GM12878 (cell line): ENCODE data around the gene INHA. TPM values are rescaled to one million over a fixed set of nuclear protein-coding genes. Genes with fewer than 3 reads are reported as not detected.

ENCODE experiments used
- ATAC-seq: fragments of 200-7000 bp; cut with Tn5 transposase; 3 replicates; pipeline ENCODE4 v1.9.1; 2020; ENCODE audit warnings: mild to moderate bottlenecking, moderate library complexity
- Bru-seq: library from RNA; stranded (reverse); fragments of 400-500 nt; gene quantifications from one replicate; lab custom pipeline; 2021; lab: Mats Ljungman, UMichigan
- BruChase-seq, 2 experiments: library from RNA; stranded (reverse); fragments of 400-500 nt; gene quantifications; one replicate each; lab custom pipeline; 2021; lab: Mats Ljungman, UMichigan
- BruUV-seq: library from RNA; stranded (reverse); fragments of 400-500 nt; replicated peaks from 2 replicates; lab custom pipeline; 2021; lab: Mats Ljungman, UMichigan
- CTCF ChIA-PET: fragments of 300-600 bp; sonication (Branson Sonifier 250); formaldehyde crosslinking; extraction: SDS; loops from one replicate; lab custom pipeline; 2021; ENCODE audit warnings: inconsistent platforms; lab: Yijun Ruan, JAX
- POLR2A ChIA-PET: fragments of 350-600 bp; formaldehyde crosslinking; extraction: SDS; loops from one replicate; lab custom pipeline; 2021; ENCODE audit warnings: inconsistent platforms; lab: Charles Lee
- RAD21 ChIA-PET: fragments of 300-600 bp; sonication (Branson Sonifier 250); formaldehyde crosslinking; loops from one replicate; lab custom pipeline; 2023; ENCODE audit warnings: antibody characterized with exemption; ENCODE audit not compliant: unreplicated experiment; lab: Charles Lee
- SMC1A ChIA-PET: fragments of 300-600 bp; sonication (Branson Sonifier 250); formaldehyde crosslinking; loops from one replicate; lab custom pipeline; 2023; ENCODE audit not compliant: unreplicated experiment, uncharacterized antibody; lab: Charles Lee
- DNase-seq: peaks from one replicate; pipeline ENCODE4 v3.0.0-alpha.2; 2011; ENCODE audit warnings: low read depth, low spot score
- FAIRE-seq: peaks from 3 replicates; lab custom pipeline; 2011; peaks lifted over from hg19 to GRCh38; lab: Jason Lieb, UNC
- H2AFZ ChIP-seq: 2 replicates; pipeline ENCODE4 v1.6.0; 2011; ENCODE audit warnings: low read depth, low read length, control low read depth; ENCODE audit not compliant: control insufficient read depth
- H3K27ac ChIP-seq: 2 replicates; pipeline ENCODE4 v1.5.1; 2011; ENCODE audit warnings: control low read depth; ENCODE audit not compliant: control insufficient read depth, insufficient read depth
- H3K27me3 ChIP-seq, 2 experiments: replicated peaks in 1 of 2; 2 replicates each; pipeline versions ENCODE4 v1.6.0 to v1.6.1; 2011; ENCODE audit warnings: low read length in 1 of 2; ENCODE audit not compliant: control insufficient read depth in 2 of 2, insufficient read depth in 2 of 2
- H3K36me3 ChIP-seq, 2 experiments: 2 replicates each; pipeline ENCODE4 v1.5.1; 2011; ENCODE audit warnings: low read length in 1 of 2; ENCODE audit not compliant: control insufficient read depth in 2 of 2, insufficient read depth in 2 of 2
- H3K4me1 ChIP-seq: 2 replicates; pipeline ENCODE4 v1.6.1; 2011; ENCODE audit warnings: mild to moderate bottlenecking, low read length, moderate library complexity, mixed read lengths; ENCODE audit not compliant: control insufficient read depth, insufficient read depth
- H3K4me2 ChIP-seq: 2 replicates; pipeline ENCODE4 v1.6.0; 2011; ENCODE audit warnings: control low read depth; ENCODE audit not compliant: control insufficient read depth, insufficient read depth
- H3K4me3 ChIP-seq: fragments of 200-600 bp; sonication (generic); 2 replicates; pipeline ENCODE4 v1.5.1; 2016
- H3K79me2 ChIP-seq: 2 replicates; pipeline ENCODE4 v1.6.0; 2011; ENCODE audit warnings: low read length; ENCODE audit not compliant: control insufficient read depth, insufficient read depth
- H3K9ac ChIP-seq: 2 replicates; pipeline ENCODE4 v1.8.0; 2011; ENCODE audit warnings: low read length, control low read depth, mixed read lengths; ENCODE audit not compliant: control insufficient read depth, insufficient read depth
- H3K9me3 ChIP-seq: replicated peaks from 3 replicates; pipeline ENCODE4 v1.5.1; 2011; ENCODE audit warnings: mild to moderate bottlenecking, low read length; ENCODE audit not compliant: control insufficient read depth, insufficient read depth
- H4K20me1 ChIP-seq: 2 replicates; pipeline ENCODE4 v1.6.0; 2011; ENCODE audit not compliant: control insufficient read depth, insufficient read depth
- ASH2L ChIP-seq: fragments of 300-600, 200-600 bp; sonication (generic); IDR thresholded peaks from 2 replicates; pipeline ENCODE4 v1.6.1; 2017; ENCODE audit warnings: low read depth, mild to moderate bottlenecking, borderline replicate concordance
- BHLHE40 ChIP-seq, 2 experiments: fragments of 450-650 bp in 1 of 2; IDR thresholded peaks; 2 replicates each; pipeline ENCODE4 v1.6.1; 2011 to 2017; ENCODE audit warnings: low read depth in 2 of 2, borderline replicate concordance in 1 of 2, improper control_type of control experiment in 1 of 2, low read length in 1 of 2, mild to moderate bottlenecking in 1 of 2
- BMI1 ChIP-seq: fragments of 450-650 bp; IDR thresholded peaks from 2 replicates; pipeline ENCODE4 v1.6.1; 2016; ENCODE audit warnings: mild to moderate bottlenecking, moderate library complexity, borderline replicate concordance
- IRF5 ChIP-seq: fragments of 450-650 bp; IDR thresholded peaks from 2 replicates; pipeline ENCODE4 v1.6.1; 2017; ENCODE audit warnings: borderline replicate concordance
- JUNB ChIP-seq: IDR thresholded peaks from 2 replicates; pipeline ENCODE4 v1.6.1; 2016; ENCODE audit warnings: antibody characterized with exemption, mild to moderate bottlenecking
- MEF2A ChIP-seq: IDR thresholded peaks from 2 replicates; pipeline ENCODE4 v1.6.1; 2011; ENCODE audit warnings: low read depth, mild to moderate bottlenecking, low read length, moderate library complexity; ENCODE audit not compliant: insufficient read depth
- MEF2B ChIP-seq: fragments of 450-650 bp; IDR thresholded peaks from 2 replicates; pipeline ENCODE4 v1.6.1; 2018; ENCODE audit warnings: mild to moderate bottlenecking, moderate library complexity; ENCODE audit not compliant: partially characterized antibody, poor library complexity, severe bottlenecking
- NFIC ChIP-seq: IDR thresholded peaks from 2 replicates; pipeline ENCODE4 v1.6.1; 2012; ENCODE audit warnings: low read depth, mild to moderate bottlenecking, inconsistent platforms, low read length, moderate library complexity
- PKNOX1 ChIP-seq: fragments of 450-650 bp; IDR thresholded peaks from 2 replicates; pipeline ENCODE4 v1.6.1; 2016; ENCODE audit warnings: mild to moderate bottlenecking
- POU2F2 ChIP-seq: IDR thresholded peaks from 3 replicates; pipeline ENCODE4 v1.6.1; 2011; ENCODE audit warnings: low read depth, mild to moderate bottlenecking, low read length, borderline replicate concordance
- SKIL ChIP-seq: fragments of 450-650 bp; IDR thresholded peaks from 2 replicates; pipeline ENCODE4 v1.6.1; 2017; ENCODE audit warnings: mild to moderate bottlenecking, low read depth, inconsistent platforms; ENCODE audit not compliant: poor library complexity, severe bottlenecking
- SMAD5 ChIP-seq: IDR thresholded peaks from 2 replicates; pipeline ENCODE4 v1.6.1; 2016; ENCODE audit warnings: antibody characterized with exemption, low read depth
- SP1 ChIP-seq: IDR thresholded peaks from one replicate; pipeline ENCODE4 v1.6.1; 2011; ENCODE audit warnings: low read depth, low read length
- USF1 ChIP-seq: IDR thresholded peaks from 2 replicates; pipeline ENCODE4 v1.6.1; 2011; ENCODE audit warnings: borderline replicate concordance, low read depth, mild to moderate bottlenecking, moderate library complexity, mixed read lengths, low read length; ENCODE audit not compliant: insufficient read depth; ENCODE audit errors: extremely low read length
- WGBS: methylation state at CpG from one replicate; pipeline ENCODE4 v1.1.6; 2016; ENCODE audit warnings: low lambda C conversion rate; ENCODE audit not compliant: insufficient replicate concordance, insufficient coverage; ENCODE audit errors: missing lambda C conversion rate; 5-methylcytosine and 5-hydroxymethylcytosine counted together
- in situ Hi-C: fragments of 300-500 bp; cut with MboI; formaldehyde crosslinking; loops from 9 replicates; pipeline ENCODE4 v1.14.3; 2018; ENCODE audit warnings: mixed read lengths
- intact Hi-C: fragments of 100-400 bp; cut with micrococcal nuclease; formaldehyde crosslinking; loops from one replicate; pipeline ENCODE4 v1.14.2; 2022; ENCODE audit not compliant: unreplicated experiment
- long read RNA-seq, 2 experiments: library from polyadenylated mRNA; unstranded; transcript quantifications; one replicate each; pipeline ENCODE4 v2.0.0, GENCODE V29; 2019 to 2020
- polyA minus RNA-seq, 3 experiments: library from RNA; depleted of rRNA, polyadenylated mRNA; stranded (reverse); fragments of >200 nt; gene quantifications; 2 replicates each; pipeline ENCODE4 v1.2.3, GENCODE V29; 2011
- polyA plus RNA-seq, 11 experiments: library from polyadenylated mRNA; depleted of rRNA in 4 of 11; unstranded in 6 of 11; stranded (reverse) in 5 of 11; fragments of >200 nt; fragmentation: Nextera tagmentation in 4 of 11; fragmentation: Illumina TruSeq in 1 of 11; extraction: Ambion mirVana in 4 of 11; extraction: Trizol in 1 of 11; gene quantifications; 1 replicate in 1 of 11; 2 replicates in 10 of 11; pipeline versions ENCODE4 v1.2.1 to v1.2.3, GENCODE V29; 2011 to 2016; ENCODE audit warnings: inconsistent platforms in 2 of 11, missing spikeins in 2 of 11, low read depth in 1 of 11
- total RNA-seq, 4 experiments: library from RNA; depleted of rRNA in 3 of 4; stranded (reverse); fragments of >200 nt in 3 of 4; fragmentation: Illumina TruSeq in 1 of 4; extraction: Trizol in 1 of 4; gene quantifications; 2 replicates each; pipeline versions ENCODE4 v1.2.1 to v1.2.3, GENCODE V29; 2013 to 2021

Gene INHA
- not detected in 2 replicates for total RNA-seq (2013; cell fraction: nucleolus; rRNA removed)
- total RNA-seq (2014; rRNA removed) (not detected in 2 replicates), total RNA-seq (2014; rRNA removed; fragmentation: Illumina TruSeq; extraction: Trizol) (not detected in 2 replicates), total RNA-seq (2021) (not detected in 2 replicates), polyA plus RNA-seq (2011; rRNA removed) (not detected in 2 replicates), polyA plus RNA-seq (2014; fragmentation: Illumina TruSeq; extraction: Trizol) (not detected in 2 replicates), polyA plus RNA-seq (2014; fragmentation: Nextera tagmentation; extraction: Ambion mirVana) (not detected), polyA plus RNA-seq (2014; rRNA removed) (not detected in 2 replicates), polyA plus RNA-seq (2016; fragmentation: Nextera tagmentation; extraction: Ambion mirVana) (not detected), polyA minus RNA-seq (2011; rRNA and poly(A)+ RNA removed) (not detected in 2 replicates), Bru-seq, nascent RNA (not detected), BruChase-seq, experiment 1, labeled RNA remaining after a 6-hour chase (not detected), BruChase-seq, experiment 2, labeled RNA remaining after a 2-hour chase (not detected)
- not detected for polyA plus RNA-seq (2011; ENCODE audit: low read depth)
- polyA plus RNA-seq (2011; cell fraction: cytosol; rRNA removed), result not detected in 2 replicates
- polyA plus RNA-seq (2011; cell fraction: nucleus; rRNA removed), result not detected in 2 replicates
- polyA plus RNA-seq (2012), result not detected in 2 replicates
- not detected in 2 replicates for polyA minus RNA-seq (2011; cell fraction: cytosol; rRNA and poly(A)+ RNA removed)
- not detected in 2 replicates for polyA minus RNA-seq (2011; cell fraction: nucleus; rRNA and poly(A)+ RNA removed)
- long read RNA-seq, experiment 1, result 0 reads
- long read RNA-seq, experiment 2, result 0 reads

- POLR2A ChIA-PET, result no interaction called here
- Histone ChIP-seq H3K4me3 (no peak within 1 kb of the TSS), H3K27me3 (peaks cover 2 to 5% of the 10 kb centered on the region in 2 experiments; a peak in 3 of 4 replicates), H3K9ac (no peak within 1 kb of the TSS), H3K9me3 (no peaks in the 10 kb centered on the region), H2AFZ (no peak within 1 kb of the TSS), H3K27ac (no peak within 1 kb of the TSS), H3K4me2 (no peak within 1 kb of the TSS), H3K4me1 (no peaks in the 10 kb centered on the region), H3K36me3 (no peaks in the 10 kb centered on the region), H4K20me1 (no peaks in the 10 kb centered on the region), H3K79me2 (no peaks in the 10 kb centered on the region)
- BruUV-seq, result no TSS peak
- CTCF ChIA-PET, result interaction anchor here (1.2 kb wide), 1 partner anchor 13 kb away, joined by 3 read pairs; no protein-coding TSS in a partner anchor
- RAD21 ChIA-PET, result no interaction called here
- 53% methylated on average over 13 of the region's 13 CpGs for WGBS
- in situ Hi-C loops (no loop called here), intact Hi-C loops (no loop called here)
- SMC1A ChIA-PET, result no interaction called here
- DNase-seq (no peak), FAIRE-seq (no peak), ATAC-seq (no peak)
- TF ChIP-seq SP1, result no peak
- no peak for TF ChIP-seq SMAD5
- no peak for TF ChIP-seq PKNOX1
- no peak for TF ChIP-seq JUNB
- TF ChIP-seq USF1, result no peak
- TF ChIP-seq SKIL, result no peak
- no peak for TF ChIP-seq IRF5
- no peak for TF ChIP-seq MEF2A
- TF ChIP-seq BMI1, result no peak
- TF ChIP-seq BHLHE40 (IDR thresholded peaks at IDR 0.05; ENCODE audit: borderline replicate concordance in 1 of 2, low read depth in 2 of 2, low read length in 1 of 2), result no peak
- no peak for TF ChIP-seq ASH2L
- no peak for TF ChIP-seq POU2F2
- TF ChIP-seq MEF2B, result no peak
- TF ChIP-seq NFIC, result no peak
Measured at GRCh38 chr2:219572237-219573001, at the start of gene INHA. TSS of gene INHA (plus strand) at chr2:219572310. CDS start at chr2:219572375, 65 bp downstream.
